Fibroblast of lung (primary cell): ENCODE data around the gene MACF1. TPM values are rescaled to one million over a fixed set of nuclear protein-coding genes. Genes with fewer than 3 reads are reported as not detected.

Experiments
- DNase-seq, 2 donors: peaks; one replicate each; pipeline versions ENCODE4 v3.0.0 to v3.0.0-alpha.2; 2010; ENCODE audit warnings: low read depth in 2 of 2
- H2AFZ ChIP-seq: 2 replicates; pipeline ENCODE4 v1.5.1; 2012; ENCODE audit warnings: low read length, control low read depth, inconsistent platforms
- H3K27ac ChIP-seq: 2 replicates; pipeline ENCODE4 v1.5.1; 2011; ENCODE audit warnings: low read length, control low read depth; ENCODE audit not compliant: insufficient read depth
- H3K27me3 ChIP-seq: 2 replicates; pipeline ENCODE4 v1.5.1; 2011; ENCODE audit warnings: mild to moderate bottlenecking, low read length; ENCODE audit not compliant: control insufficient read depth, insufficient read depth
- H3K36me3 ChIP-seq: 2 replicates; pipeline ENCODE4 v1.5.1; 2011; ENCODE audit warnings: low read length; ENCODE audit not compliant: control insufficient read depth, insufficient read depth
- H3K4me1 ChIP-seq: 2 replicates; pipeline ENCODE4 v1.5.1; 2011; ENCODE audit warnings: low read length; ENCODE audit not compliant: control insufficient read depth, insufficient read depth; ENCODE audit errors: extremely low read depth
- H3K4me2 ChIP-seq: 2 replicates; pipeline ENCODE4 v1.5.1; 2011; ENCODE audit warnings: low read length, control low read depth; ENCODE audit not compliant: insufficient read depth; ENCODE audit errors: extremely low read depth
- H3K4me3 ChIP-seq, 4 experiments: fragments of 200-600 bp in 1 of 4; sonication (generic) in 1 of 4; replicated peaks in 1 of 4; 2 replicates each; pipeline ENCODE4 v1.5.1; 2011 to 2016; ENCODE audit warnings: low read length in 4 of 4, low read depth in 3 of 4, mild to moderate bottlenecking in 3 of 4, control low read depth in 2 of 4, inconsistent platforms in 1 of 4, mixed read lengths in 1 of 4; ENCODE audit not compliant: insufficient read depth in 1 of 4; ENCODE audit errors: control extremely low read depth in 1 of 4
- H3K79me2 ChIP-seq: 2 replicates; pipeline ENCODE4 v1.5.1; 2012; ENCODE audit warnings: mild to moderate bottlenecking, low read length, inconsistent platforms; ENCODE audit not compliant: control insufficient read depth, insufficient read depth
- H3K9ac ChIP-seq: 2 replicates; pipeline ENCODE4 v1.5.1; 2011; ENCODE audit warnings: mild to moderate bottlenecking, low read length, control low read depth; ENCODE audit not compliant: insufficient read depth
- H3K9me3 ChIP-seq: 2 replicates; pipeline ENCODE4 v1.5.1; 2012; ENCODE audit warnings: low read depth, low read length; ENCODE audit not compliant: control insufficient read depth, insufficient read depth
- H4K20me1 ChIP-seq: 2 replicates; pipeline ENCODE4 v1.5.1; 2011; ENCODE audit warnings: low read length; ENCODE audit not compliant: control insufficient read depth, insufficient read depth; ENCODE audit errors: extremely low read depth
- EZH2 ChIP-seq: IDR thresholded peaks from 2 replicates; pipeline ENCODE4 v1.5.1; 2012; ENCODE audit warnings: low read length, control low read depth, mild to moderate bottlenecking; ENCODE audit errors: missing control alignments
- polyA plus RNA-seq, 2 donors: library from polyadenylated mRNA; depleted of rRNA in 1 of 2; stranded (reverse) in 1 of 2; unstranded in 1 of 2; fragments of >200 nt; gene quantifications; 2 replicates each; pipeline ENCODE4 v1.2.1, GENCODE V29; 2011 to 2012; ENCODE audit warnings: missing spikeins in 1 of 2
- total RNA-seq: library from RNA; depleted of rRNA; stranded (reverse); fragments of >200 nt; gene quantifications from 2 replicates; pipeline ENCODE4 v1.2.1, GENCODE V29; 2014
- TF ChIP-seq, protein P1 (sequence below), 2 donors: IDR thresholded peaks in 1 of 2; conservative IDR thresholded peaks in 1 of 2; 1 replicate in 1 of 2; 2 replicates in 1 of 2; pipeline ENCODE4 v1.5.1; 2011 to 2012; ENCODE audit warnings: low read length in 2 of 2, control low read depth in 1 of 2, inconsistent platforms in 1 of 2, low read depth in 1 of 2, mild to moderate bottlenecking in 1 of 2

Gene MACF1
- total and polyA plus RNA-seq, 2 donors (not counting 1 experiment from before 2014, with no cell fraction given): 178 to 414 TPM

DNA sequence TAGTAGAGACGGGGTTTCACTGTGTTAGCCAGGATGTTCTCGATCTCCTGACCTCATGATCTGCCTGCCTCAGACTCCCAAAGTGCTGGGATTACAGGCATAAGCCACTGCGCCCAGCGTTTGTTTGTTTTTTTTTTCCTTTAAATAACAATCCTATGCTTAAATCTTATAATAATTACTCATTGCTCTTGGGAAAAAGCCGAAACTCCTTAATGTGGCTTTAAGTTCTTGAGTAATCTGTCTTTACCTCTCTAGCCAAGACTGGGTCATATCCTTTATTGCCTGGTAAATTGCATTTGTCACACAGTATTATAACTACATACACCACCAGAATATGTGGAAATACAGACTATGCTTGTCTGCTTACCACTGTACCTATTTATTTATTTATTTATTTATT, 97.1 kb downstream of the MACF1 start:
- Histone ChIP-seq H2AFZ (no peak overlapping the region), H3K79me2 (no peaks in the 10 kb centered on the region), H3K4me1 (no peaks in the 10 kb centered on the region), H3K4me2 (no peak overlapping the region), H3K4me3 (no peak overlapping the region), H3K36me3 (peaks cover 4% of the 10 kb centered on the region), H3K9me3 (no peaks in the 10 kb centered on the region), H4K20me1 (no peaks in the 10 kb centered on the region), H3K9ac (no peak overlapping the region), H3K27ac (no peak overlapping the region), H3K27me3 (no peaks in the 10 kb centered on the region)
- DNase-seq: peak; percentile 11 to 51
- TF ChIP-seq EZH2: no peak
- TF ChIP-seq, protein P1, sequence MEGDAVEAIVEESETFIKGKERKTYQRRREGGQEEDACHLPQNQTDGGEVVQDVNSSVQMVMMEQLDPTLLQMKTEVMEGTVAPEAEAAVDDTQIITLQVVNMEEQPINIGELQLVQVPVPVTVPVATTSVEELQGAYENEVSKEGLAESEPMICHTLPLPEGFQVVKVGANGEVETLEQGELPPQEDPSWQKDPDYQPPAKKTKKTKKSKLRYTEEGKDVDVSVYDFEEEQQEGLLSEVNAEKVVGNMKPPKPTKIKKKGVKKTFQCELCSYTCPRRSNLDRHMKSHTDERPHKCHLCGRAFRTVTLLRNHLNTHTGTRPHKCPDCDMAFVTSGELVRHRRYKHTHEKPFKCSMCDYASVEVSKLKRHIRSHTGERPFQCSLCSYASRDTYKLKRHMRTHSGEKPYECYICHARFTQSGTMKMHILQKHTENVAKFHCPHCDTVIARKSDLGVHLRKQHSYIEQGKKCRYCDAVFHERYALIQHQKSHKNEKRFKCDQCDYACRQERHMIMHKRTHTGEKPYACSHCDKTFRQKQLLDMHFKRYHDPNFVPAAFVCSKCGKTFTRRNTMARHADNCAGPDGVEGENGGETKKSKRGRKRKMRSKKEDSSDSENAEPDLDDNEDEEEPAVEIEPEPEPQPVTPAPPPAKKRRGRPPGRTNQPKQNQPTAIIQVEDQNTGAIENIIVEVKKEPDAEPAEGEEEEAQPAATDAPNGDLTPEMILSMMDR (conservative IDR thresholded peaks at IDR 0.05 in 1 of 2, IDR thresholded peaks at IDR 0.05 in 1 of 2; ENCODE audit: low read depth in 1 of 2, low read length in 2 of 2): no peak

DNA sequence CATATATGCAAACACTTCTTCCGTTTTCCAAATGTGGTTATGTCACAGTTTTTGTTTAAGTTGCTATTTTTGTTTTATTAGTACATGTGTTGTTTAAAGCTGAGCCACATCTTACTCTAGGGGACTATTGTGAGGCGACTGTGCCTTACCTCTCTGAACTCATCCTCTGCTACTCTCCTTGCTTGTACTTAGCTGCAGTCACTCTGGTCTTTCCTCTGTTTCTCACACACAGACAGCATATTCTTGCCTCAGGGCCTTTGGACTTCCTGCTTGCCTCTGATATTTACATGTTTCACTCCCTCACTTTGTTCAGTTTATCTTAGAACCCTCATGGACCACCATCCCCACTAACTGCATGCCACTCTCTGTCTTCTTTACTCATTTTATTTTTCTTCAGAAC, 101.1 kb downstream of the MACF1 start:
- Histone ChIP-seq H2AFZ (no peak overlapping the region), H3K27ac (no peak overlapping the region), H3K4me1 (no peaks in the 10 kb centered on the region), H3K36me3 (peaks cover 7% of the 10 kb centered on the region), H3K9ac (no peak overlapping the region), H3K4me2 (no peak overlapping the region), H3K4me3 (no peak overlapping the region), H3K27me3 (no peaks in the 10 kb centered on the region), H3K79me2 (no peaks in the 10 kb centered on the region), H4K20me1 (no peaks in the 10 kb centered on the region), H3K9me3 (no peaks in the 10 kb centered on the region)
- DNase-seq: no peak
- TF ChIP-seq, protein P1 (conservative IDR thresholded peaks at IDR 0.05 in 1 of 2, IDR thresholded peaks at IDR 0.05 in 1 of 2; ENCODE audit: low read depth in 1 of 2, low read length in 2 of 2): no peak
- TF ChIP-seq EZH2: no peak

DNA sequence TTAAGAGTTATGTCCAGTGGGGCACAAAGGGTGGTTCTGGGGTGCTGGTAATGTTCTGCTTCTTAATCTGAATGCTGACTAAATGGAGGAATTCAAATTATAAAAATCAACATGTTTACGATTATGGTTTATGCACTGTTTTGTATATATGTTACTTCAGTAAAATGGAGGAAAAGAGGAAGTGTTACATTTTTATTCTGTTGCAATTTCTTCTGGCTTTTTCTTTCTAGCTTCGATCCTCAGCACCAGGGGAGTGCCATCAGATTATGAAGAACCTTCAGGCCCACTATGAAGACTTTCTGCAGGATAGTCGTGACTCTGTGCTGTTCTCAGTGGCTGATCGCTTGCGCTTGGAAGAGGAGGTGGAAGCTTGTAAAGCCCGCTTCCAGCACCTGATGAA, 105.5 kb downstream of the MACF1 start:
- Histone ChIP-seq H2AFZ (no peak overlapping the region), H3K79me2 (no peaks in the 10 kb centered on the region), H3K27ac (no peak overlapping the region), H3K4me1 (no peaks in the 10 kb centered on the region), H3K4me2 (no peak overlapping the region), H3K27me3 (no peaks in the 10 kb centered on the region), H4K20me1 (no peaks in the 10 kb centered on the region), H3K9ac (no peak overlapping the region), H3K9me3 (no peaks in the 10 kb centered on the region), H3K36me3 (peaks cover 9% of the 10 kb centered on the region), H3K4me3 (no peak overlapping the region)
- TF ChIP-seq EZH2: no peak
- TF ChIP-seq, protein P1 (conservative IDR thresholded peaks at IDR 0.05 in 1 of 2, IDR thresholded peaks at IDR 0.05 in 1 of 2; ENCODE audit: low read depth in 1 of 2, low read length in 2 of 2): no peak
- no peak for DNase-seq
